ENCODE measurements around the gene CELF6. TPM values are rescaled to one million over a fixed set of nuclear protein-coding genes. Genes with fewer than 3 reads are reported as not detected.

CELF6 gene
- total RNA-seq, 1 experiment from 2014 or later, result 0.52 TPM

GRCh38 chr15:72284781-72285180, 35.2 kb downstream of the CELF6 start:
- Histone ChIP-seq H3K9me2 (ENCODE audit: insufficient read depth) (no peaks in the 10 kb centered on the region), H3K4me2 (ENCODE audit: low read length) (no peak overlapping the region), H3K9me3 (ENCODE audit: control insufficient read depth in 1 of 2, insufficient read depth in 1 of 2, low read depth in 1 of 2, low read length in 2 of 2) (no peaks in the 10 kb centered on the region), H3K27me3 (ENCODE audit: insufficient read depth, low read length) (no peaks in the 10 kb centered on the region), H3K36me3 (ENCODE audit: control insufficient read depth in 1 of 2, insufficient read depth in 2 of 2, low read length in 2 of 2) (no peaks in the 10 kb centered on the region), H3K27ac (ENCODE audit: low read depth, low read length) (no peak overlapping the region), H4K20me1 (ENCODE audit: insufficient read depth) (no peaks in the 10 kb centered on the region), H2AFZ (ENCODE audit: low read depth, low read length, poor library complexity, severe bottlenecking) (no peak overlapping the region), H3K4me3 (replicated peaks in 1 of 2; ENCODE audit: low read depth in 1 of 2, low read length in 2 of 2) (no peak overlapping the region), H3K9ac (ENCODE audit: low read length) (no peak overlapping the region), H3K4me1 (ENCODE audit: control insufficient read depth in 1 of 2, insufficient read depth in 2 of 2, low read length in 2 of 2) (peaks cover 0 to 11% of the 10 kb centered on the region in 2 experiments; a peak in 1 of 4 replicates), H3K79me2 (ENCODE audit: insufficient read depth, low read length) (no peaks in the 10 kb centered on the region)
- intact Hi-C loops (cut with micrococcal nuclease), result no loop called here
- ATAC-seq (no peak), DNase-seq (ENCODE audit: low read depth, low spot score) (no peak)
- ChIA-PET RAD21 (ENCODE audit: low non-redundant PET in 1 of 2, low total read pairs in 2 of 2, uncharacterized antibody in 2 of 2, unreplicated experiment in 2 of 2) (no interaction called here), CTCF (interaction anchor here (1.1 kb wide), 1 partner anchor 11 kb away, joined by 4 read pairs; no protein-coding TSS in a partner anchor), POLR2A (no interaction called here)
- BruUV-seq (replicated peaks), result no TSS peak
- TF ChIP-seq YY1 (IDR thresholded peaks at IDR 0.05; ENCODE audit: extremely low read depth, insufficient replicate concordance, low read depth, low read length) (no peak), REST (IDR thresholded peaks at IDR 0.05; ENCODE audit: low read depth) (no peak), ELF1 (IDR thresholded peaks at IDR 0.05; ENCODE audit: borderline replicate concordance, low read depth) (no peak), ATF3 (IDR thresholded peaks at IDR 0.05) (no peak), ZBTB33 (IDR thresholded peaks at IDR 0.05; ENCODE audit: extremely low read depth, insufficient replicate concordance, low read length) (no peak)

All from HCT116 (cell line).